Stimulated activated CD8-positive, alpha-beta memory T cell treated with anti-CD3 and anti-CD28 coated beads, Interleukin-12 subunit alpha, Interleukin-12 subunit beta, amount 100 ng/mL, for 24 hours (primary cell): Measurements from ENCODE around the gene OLFM1.
"Not testable (repeated sequence)": the region's sequence is repeated elsewhere in the genome, so short reads cannot be mapped to it uniquely, and the experiment has no call there.

Source experiments
- DNase-seq: peaks from one replicate; pipeline ENCODE4 v3.0.0-alpha.2; 2020; ENCODE audit errors: extremely low read depth

Gene OLFM1

GRCh38 chr9:135132008-135132407 lies 44.5 kb downstream of the OLFM1 start:
- no peak for DNase-seq

- DNase-seq = no peak
Observed at GRCh38 chr9:135134268-135135022, 47.0 kb downstream of the OLFM1 start.

GRCh38 chr9:135135171-135135928 lies 47.9 kb downstream of the OLFM1 start:
- DNase-seq = no peak

- no peak for DNase-seq
Observed at GRCh38 chr9:135135929-135136315, 48.5 kb downstream of the OLFM1 start.

GRCh38 chr9:135136481-135136880 lies 49.0 kb downstream of the OLFM1 start:
- no peak for DNase-seq

- DNase-seq = no peak
Observed at GRCh38 chr9:135136991-135137832, 49.7 kb downstream of the OLFM1 start.

- no peak for DNase-seq
Observed at GRCh38 chr9:135138078-135138855, 50.8 kb downstream of the OLFM1 start.

GRCh38 chr9:135139366-135139959 lies 52.0 kb downstream of the OLFM1 start:
- DNase-seq = no peak

- no peak for DNase-seq
Observed at GRCh38 chr9:135141183-135141774, 53.8 kb downstream of the OLFM1 start.

GRCh38 chr9:135144581-135145170 lies 57.2 kb downstream of the OLFM1 start:
- DNase-seq = no peak

GRCh38 chr9:135145312-135145711 lies 57.8 kb downstream of the OLFM1 start:
- DNase-seq = no peak

- DNase-seq = no peak
Observed at GRCh38 chr9:135146241-135146640, 58.8 kb downstream of the OLFM1 start.

- no peak for DNase-seq
Observed at GRCh38 chr9:135146766-135147473, 59.5 kb downstream of the OLFM1 start.

- no peak for DNase-seq
Observed at GRCh38 chr9:135147474-135147805, 60.0 kb downstream of the OLFM1 start.

- no peak for DNase-seq
Observed at GRCh38 chr9:135147938-135148337, 60.5 kb downstream of the OLFM1 start.

- DNase-seq = no peak
Observed at GRCh38 chr9:135148386-135148785, 60.9 kb downstream of the OLFM1 start.

GRCh38 chr9:135149901-135150300 lies 62.4 kb downstream of the OLFM1 start:
- not testable (repeated sequence) for DNase-seq

- DNase-seq = no peak
Observed at GRCh38 chr9:135150981-135151380, 63.5 kb downstream of the OLFM1 start.

GRCh38 chr9:135151757-135152613 lies 64.5 kb downstream of the OLFM1 start:
- no peak for DNase-seq
